Measurements from ENCODE around the gene CYGB. TPM values are rescaled to one million over a fixed set of nuclear protein-coding genes. Genes with fewer than 3 reads are reported as not detected.
A peak's percentile ranks its signal among the peaks of the same experiment; 100 is the strongest.
"Not testable (repeated sequence)": the region's sequence is repeated elsewhere in the genome, so short reads cannot be mapped to it uniquely, and the experiment has no call there.

The CYGB gene
- total RNA-seq, 1 experiment from 2014 or later: 4.4 TPM

DNA sequence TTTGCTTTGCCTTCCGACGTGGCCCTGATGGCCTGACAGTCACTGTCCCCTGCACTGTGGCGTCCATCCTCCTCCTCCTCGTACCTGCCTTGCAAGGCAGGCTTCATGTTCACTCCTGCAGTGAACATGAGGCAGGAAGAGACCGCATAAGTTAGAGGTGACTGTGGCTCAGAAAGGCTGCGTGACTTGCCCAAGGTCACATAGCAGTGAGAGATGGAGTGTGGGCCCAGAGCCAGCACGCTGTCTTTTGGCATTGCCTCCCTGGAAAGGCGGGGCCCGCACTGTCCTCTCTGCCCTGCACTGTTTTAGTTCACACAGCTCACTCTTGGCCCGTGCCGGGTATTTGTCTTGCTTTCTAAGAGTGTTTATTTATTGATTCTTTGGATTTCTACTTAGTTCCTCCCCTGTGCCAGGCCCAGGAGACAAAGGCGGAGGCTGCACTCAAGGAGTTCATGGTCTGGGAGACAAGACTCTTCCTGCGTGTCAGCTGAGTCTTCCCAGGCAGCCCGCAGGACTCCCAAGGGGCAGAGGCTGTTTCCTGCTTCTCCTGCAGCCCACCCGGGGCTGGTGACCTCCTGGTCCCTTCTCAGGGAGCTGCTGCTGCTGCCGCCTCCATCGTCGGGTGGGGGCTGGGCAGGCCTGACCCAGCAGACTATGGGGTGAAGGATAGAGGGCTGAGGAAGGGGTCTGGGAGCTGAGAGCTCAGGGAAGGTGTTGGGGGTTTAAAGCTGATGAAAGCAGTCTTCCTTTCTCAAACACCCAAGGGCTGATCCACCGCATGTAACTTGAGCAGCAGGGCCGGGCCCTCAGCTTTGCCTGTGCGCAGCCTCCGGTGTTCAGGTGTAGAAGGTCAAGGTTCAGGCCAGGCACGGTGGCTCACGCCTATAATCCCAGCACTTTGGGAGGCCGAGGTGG lies 12.7 kb downstream of the CYGB start:
- H3K27ac ChIP-seq: peak overlapping the region; percentile 30
- peak; percentile 95 to 97 for DNase-seq (ENCODE audit: low read depth in 1 of 2, low spot score in 2 of 2)

GRCh38 chr17:76523084-76524037 lies 14.1 kb downstream of the CYGB start:
- H3K4me3 ChIP-seq: no peak overlapping the region
- H3K36me3 ChIP-seq: no peaks in the 10 kb centered on the region
- H3K9me3 ChIP-seq (replicated peaks): no peaks in the 10 kb centered on the region; the same call in 1 of the 2 replicates
- peak; percentile 78 to 80 for DNase-seq (ENCODE audit: low read depth in 1 of 2, low spot score in 2 of 2)
- H3K4me1 ChIP-seq (replicated peaks): peaks cover 41% of the 10 kb centered on the region
- no peak overlapping the region for H3K27ac ChIP-seq
- H3K27me3 ChIP-seq (replicated peaks): no peaks in the 10 kb centered on the region

More for the DNA sequence above, 12.7 kb downstream of the CYGB start:
- no peak overlapping the region for H3K4me3 ChIP-seq
- H3K27me3 ChIP-seq (replicated peaks): no peaks in the 10 kb centered on the region
- peaks cover 56% of the 10 kb centered on the region for H3K4me1 ChIP-seq (replicated peaks)
- H3K36me3 ChIP-seq: no peaks in the 10 kb centered on the region
- H3K9me3 ChIP-seq (replicated peaks): no peaks in the 10 kb centered on the region; the same call in 1 of the 2 replicates

GRCh38 chr17:76521683-76522082 lies 15.8 kb downstream of the CYGB start:
- not testable (repeated sequence) for H3K9me3 ChIP-seq (replicated peaks); H3K27ac ChIP-seq; H3K36me3 ChIP-seq; H3K27me3 ChIP-seq (replicated peaks); H3K4me3 ChIP-seq; DNase-seq (ENCODE audit: low read depth in 1 of 2, low spot score in 2 of 2)
- H3K4me1 ChIP-seq (replicated peaks): peaks cover 28% of the 10 kb centered on the region

DNA sequence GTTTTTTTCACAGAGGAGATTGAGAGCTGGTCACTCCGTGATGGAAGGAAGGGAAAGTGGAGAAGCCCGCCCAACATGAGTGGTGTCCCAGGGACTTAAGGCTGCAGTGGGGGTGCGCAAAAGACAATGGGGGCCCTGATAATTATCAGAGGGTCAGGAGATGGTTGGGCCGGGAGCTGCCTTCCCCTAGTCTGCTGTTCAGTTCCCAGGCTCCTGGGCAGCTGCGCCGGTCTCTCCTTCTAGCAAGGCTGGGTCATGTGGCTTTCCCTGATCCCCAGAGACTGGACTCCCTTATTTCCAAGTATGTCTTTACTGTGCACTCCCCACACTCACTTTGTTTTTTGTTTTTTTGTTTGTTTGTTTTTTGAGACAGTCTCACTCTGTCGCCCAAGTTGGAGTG lies 16.2 kb downstream of the CYGB start:
- Histone ChIP-seq H3K36me3 (no peaks in the 10 kb centered on the region), H3K4me3 (no peak overlapping the region), H3K9me3 (replicated peaks) (no peaks in the 10 kb centered on the region; the same call in 1 of the 2 replicates), H3K27ac (no peak overlapping the region), H3K4me1 (replicated peaks) (peaks cover 28% of the 10 kb centered on the region), H3K27me3 (replicated peaks) (no peaks in the 10 kb centered on the region)
- no peak for DNase-seq (ENCODE audit: low read depth in 1 of 2, low spot score in 2 of 2)

DNA sequence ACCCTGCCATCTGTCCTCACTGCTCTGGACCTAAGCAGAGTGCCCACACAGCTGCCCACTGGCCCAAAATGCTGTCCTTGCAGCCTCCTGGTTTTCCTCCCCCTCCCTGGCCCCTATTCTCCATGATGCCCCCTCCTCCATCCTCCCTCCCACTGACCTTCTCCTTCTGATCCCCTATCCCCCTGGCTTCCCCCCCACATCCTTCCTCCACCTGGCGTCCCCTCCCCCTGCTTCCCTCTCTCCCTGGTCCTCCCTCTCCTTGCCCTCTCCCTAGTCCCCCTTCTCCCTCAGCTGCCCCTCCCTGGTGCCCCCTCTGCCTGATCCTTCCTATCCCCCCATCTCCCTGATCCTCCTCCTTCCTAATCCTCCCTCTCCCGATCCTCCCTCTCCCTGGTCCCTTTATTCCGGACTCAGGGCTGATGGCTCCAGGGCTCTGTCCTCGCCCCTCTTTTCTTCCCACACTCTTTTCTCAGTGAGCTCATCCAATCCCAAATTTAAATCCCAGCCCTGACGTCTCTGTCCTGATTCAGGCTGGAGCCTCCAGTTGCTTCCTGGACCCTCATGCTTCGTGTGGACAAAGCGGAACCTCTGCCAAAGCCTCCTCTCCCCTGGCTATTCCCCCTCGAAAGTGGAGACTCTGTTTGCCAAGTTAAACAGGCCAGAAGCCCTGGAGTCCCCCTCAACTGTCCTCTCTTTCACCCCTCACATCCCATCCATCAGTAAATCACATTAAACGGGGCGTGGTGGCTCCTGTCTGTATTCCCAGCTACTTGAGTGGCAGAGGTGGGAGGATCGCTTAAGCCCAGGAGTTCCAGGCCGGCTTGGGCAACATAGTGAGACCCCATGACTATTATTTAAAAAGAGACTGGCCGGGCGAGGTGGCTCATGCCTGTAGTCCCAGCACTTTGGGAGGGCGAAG lies 18.2 kb downstream of the CYGB start:
- H3K4me1 ChIP-seq (replicated peaks): peaks cover 34% of the 10 kb centered on the region
- H3K36me3 ChIP-seq: no peaks in the 10 kb centered on the region
- no peak overlapping the region for H3K4me3 ChIP-seq
- no peaks in the 10 kb centered on the region; the same call in 1 of the 2 replicates for H3K9me3 ChIP-seq (replicated peaks)
- no peaks in the 10 kb centered on the region for H3K27me3 ChIP-seq (replicated peaks)
- no peak overlapping the region for H3K27ac ChIP-seq
- DNase-seq (ENCODE audit: low read depth in 1 of 2, low spot score in 2 of 2): no peak

GRCh38 chr17:76517638-76518038 lies 19.9 kb downstream of the CYGB start:
- Histone ChIP-seq H3K9me3 (replicated peaks) (no peaks in the 10 kb centered on the region; the same call in 1 of the 2 replicates), H3K4me1 (replicated peaks) (peaks cover 19% of the 10 kb centered on the region), H3K27me3 (replicated peaks) (no peaks in the 10 kb centered on the region), H3K36me3 (no peaks in the 10 kb centered on the region), H3K27ac (no peak overlapping the region), H3K4me3 (no peak overlapping the region)
- DNase-seq (ENCODE audit: low read depth in 1 of 2, low spot score in 2 of 2): no peak

DNA sequence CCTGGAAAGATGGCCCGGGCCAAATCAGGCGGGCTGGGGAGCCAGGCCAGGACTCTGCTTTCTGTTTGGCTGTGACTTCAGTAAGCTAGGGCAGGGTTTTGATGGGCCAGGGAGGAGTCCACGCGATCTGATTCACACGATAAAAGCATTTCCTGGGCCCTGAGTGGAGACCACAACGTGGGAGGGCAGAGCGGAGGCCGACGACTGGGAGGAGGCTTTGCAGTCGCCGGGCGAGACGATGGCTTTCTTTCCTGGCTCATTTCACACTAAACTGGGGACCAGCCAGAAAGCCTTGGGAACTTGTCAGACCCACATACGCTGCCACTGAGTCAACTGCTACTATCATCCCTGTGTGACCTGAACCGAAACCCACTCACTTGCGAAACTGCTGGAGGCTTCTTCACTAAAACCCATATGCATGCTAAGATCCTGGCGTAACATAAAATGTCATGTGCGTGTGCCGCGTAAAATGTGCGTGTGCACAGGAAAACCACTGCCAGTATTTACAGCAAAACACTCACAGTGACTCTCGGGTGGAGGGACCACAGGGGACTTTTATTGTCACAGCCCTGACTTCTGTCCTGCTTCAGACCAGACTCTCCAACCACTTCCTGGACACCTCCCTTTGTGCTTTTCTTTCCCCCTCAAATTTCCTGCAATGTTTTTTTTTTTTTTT lies 22.1 kb downstream of the CYGB start:
- peak; percentile 87 to 88 for DNase-seq (ENCODE audit: low read depth in 1 of 2, low spot score in 2 of 2)
- Histone ChIP-seq H3K9me3 (replicated peaks) (no peaks in the 10 kb centered on the region), H3K4me3 (peak overlapping the region; percentile 12), H3K4me1 (replicated peaks) (peaks cover 23% of the 10 kb centered on the region), H3K36me3 (no peaks in the 10 kb centered on the region), H3K27me3 (replicated peaks) (no peaks in the 10 kb centered on the region), H3K27ac (peak overlapping the region; percentile 80)

- H3K27ac ChIP-seq: not testable (repeated sequence)
Observed at GRCh38 chr17:76514355-76514754, 23.2 kb downstream of the CYGB start.

GRCh38 chr17:76513306-76513692 lies 24.2 kb downstream of the CYGB start:
- Histone ChIP-seq H3K4me3 (no peak overlapping the region), H3K36me3 (no peaks in the 10 kb centered on the region), H3K4me1 (replicated peaks) (peaks cover 23% of the 10 kb centered on the region), H3K27ac (no peak overlapping the region), H3K27me3 (replicated peaks) (no peaks in the 10 kb centered on the region), H3K9me3 (replicated peaks) (no peaks in the 10 kb centered on the region)
- no peak for DNase-seq (ENCODE audit: low read depth in 1 of 2, low spot score in 2 of 2)

More at GRCh38 chr17:76514355-76514754, 23.2 kb downstream of the CYGB start:
- not testable (repeated sequence) for H3K9me3 ChIP-seq (replicated peaks); H3K36me3 ChIP-seq; H3K27me3 ChIP-seq (replicated peaks); H3K4me3 ChIP-seq; DNase-seq (ENCODE audit: low read depth in 1 of 2, low spot score in 2 of 2)
- peaks cover 23% of the 10 kb centered on the region for H3K4me1 ChIP-seq (replicated peaks)

GRCh38 chr17:76512366-76513305 lies 24.9 kb downstream of the CYGB start:
- H3K4me1 ChIP-seq (replicated peaks): peaks cover 23% of the 10 kb centered on the region
- no peaks in the 10 kb centered on the region for H3K27me3 ChIP-seq (replicated peaks)
- H3K9me3 ChIP-seq (replicated peaks): no peaks in the 10 kb centered on the region
- H3K4me3 ChIP-seq: no peak overlapping the region
- no peak for DNase-seq (ENCODE audit: low read depth in 1 of 2, low spot score in 2 of 2)
- no peak overlapping the region for H3K27ac ChIP-seq
- no peaks in the 10 kb centered on the region for H3K36me3 ChIP-seq

- Histone ChIP-seq H3K4me3 (no peak overlapping the region), H3K4me1 (replicated peaks) (peaks cover 23% of the 10 kb centered on the region), H3K36me3 (no peaks in the 10 kb centered on the region), H3K9me3 (replicated peaks) (no peaks in the 10 kb centered on the region), H3K27me3 (replicated peaks) (no peaks in the 10 kb centered on the region), H3K27ac (no peak overlapping the region)
- no peak for DNase-seq (ENCODE audit: low read depth in 1 of 2, low spot score in 2 of 2)
Observed at GRCh38 chr17:76511668-76512365, 25.7 kb downstream of the CYGB start.
